PFSK-1 (cell line): ENCODE measurements around the gene EMC8.

ENCODE experiments used
- FOXP2 ChIP-seq: optimal IDR thresholded peaks from 2 replicates; pipeline ENCODE3; 2011; ENCODE audit warnings: borderline replicate concordance, control low read depth, inconsistent platforms; ENCODE audit not compliant: insufficient read depth; ENCODE audit errors: extremely low read length, extremely low read depth
- POLR2AphosphoS5 ChIP-seq: IDR thresholded peaks from 2 replicates; pipeline ENCODE4 v1.6.1; 2012; ENCODE audit warnings: low read depth, mild to moderate bottlenecking, control low read depth, low read length, moderate library complexity
- REST ChIP-seq, 2 experiments: IDR thresholded peaks; 2 replicates each; pipeline versions ENCODE4 v1.6.1 to v1.8.0; 2011 to 2012; ENCODE audit warnings: low read depth in 2 of 2, low read length in 2 of 2, control low read depth in 1 of 2, inconsistent platforms in 1 of 2, mild to moderate bottlenecking in 1 of 2, moderate library complexity in 1 of 2; ENCODE audit not compliant: insufficient read depth in 1 of 2
- SIN3A ChIP-seq: IDR thresholded peaks from 2 replicates; pipeline ENCODE4 v1.6.1; 2012; ENCODE audit warnings: mild to moderate bottlenecking, low read length, moderate library complexity, borderline replicate concordance; ENCODE audit not compliant: insufficient read depth
- TAF1 ChIP-seq: IDR thresholded peaks from 2 replicates; pipeline ENCODE4 v1.6.1; 2012; ENCODE audit warnings: low read length, control low read depth, borderline replicate concordance; ENCODE audit not compliant: insufficient read depth

Gene EMC8

DNA sequence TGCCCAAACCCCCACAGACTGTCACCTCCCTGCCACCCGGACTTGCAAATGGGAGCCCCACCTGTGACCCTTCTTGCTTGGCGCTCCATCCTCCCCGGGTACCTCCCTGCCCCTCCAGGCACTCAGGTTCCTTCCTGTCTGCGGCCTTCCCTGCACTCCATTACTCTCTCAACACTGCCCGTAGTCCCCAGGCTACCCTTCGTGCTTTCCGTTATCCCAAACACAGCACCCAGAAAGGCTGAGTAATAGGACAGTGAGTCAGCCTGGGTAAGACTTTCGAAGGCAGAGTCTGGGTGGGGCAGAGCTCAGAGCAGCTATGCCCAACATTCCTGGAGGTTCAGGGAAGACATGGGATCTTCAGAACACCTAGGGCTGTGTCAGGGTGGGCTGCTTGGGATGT is 31.8 kb downstream of the EMC8 start:
- TF ChIP-seq POLR2AphosphoS5 (no peak), FOXP2 (no peak), SIN3A (no peak)

- no peak for TF ChIP-seq FOXP2
- no peak for TF ChIP-seq TAF1
- no peak for TF ChIP-seq POLR2AphosphoS5
- no peak for TF ChIP-seq SIN3A
- TF ChIP-seq REST (IDR thresholded peaks at IDR 0.05; ENCODE audit: insufficient read depth in 1 of 2, low read depth in 2 of 2, low read length in 2 of 2): no peak
Observed at GRCh38 chr16:85765767-85766166, 33.6 kb downstream of the EMC8 start.

DNA sequence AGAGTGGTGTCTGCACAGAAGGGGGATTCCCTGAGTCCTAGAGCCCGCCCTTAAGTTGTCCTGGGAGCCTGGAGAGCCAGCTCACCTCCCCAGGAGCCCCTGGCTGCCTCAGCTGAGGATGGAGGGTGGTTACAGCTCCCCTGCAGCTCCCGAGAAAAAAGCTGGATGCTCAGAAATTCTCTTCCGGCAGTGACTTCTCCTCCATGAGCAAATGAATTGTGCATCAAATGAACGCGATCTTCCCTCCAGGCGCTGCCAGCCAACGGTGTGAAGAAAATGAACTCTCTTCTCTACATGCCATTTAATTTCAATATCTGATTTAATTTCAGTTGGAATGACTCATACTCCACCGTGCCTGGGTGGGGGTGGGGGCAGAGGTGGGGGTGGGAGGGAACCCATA is 34.1 kb downstream of the EMC8 start:
- TF ChIP-seq TAF1: no peak
- TF ChIP-seq REST (IDR thresholded peaks at IDR 0.05; ENCODE audit: insufficient read depth in 1 of 2, low read depth in 2 of 2, low read length in 2 of 2): no peak
- no peak for TF ChIP-seq FOXP2
- TF ChIP-seq SIN3A: no peak
- TF ChIP-seq POLR2AphosphoS5: no peak

DNA sequence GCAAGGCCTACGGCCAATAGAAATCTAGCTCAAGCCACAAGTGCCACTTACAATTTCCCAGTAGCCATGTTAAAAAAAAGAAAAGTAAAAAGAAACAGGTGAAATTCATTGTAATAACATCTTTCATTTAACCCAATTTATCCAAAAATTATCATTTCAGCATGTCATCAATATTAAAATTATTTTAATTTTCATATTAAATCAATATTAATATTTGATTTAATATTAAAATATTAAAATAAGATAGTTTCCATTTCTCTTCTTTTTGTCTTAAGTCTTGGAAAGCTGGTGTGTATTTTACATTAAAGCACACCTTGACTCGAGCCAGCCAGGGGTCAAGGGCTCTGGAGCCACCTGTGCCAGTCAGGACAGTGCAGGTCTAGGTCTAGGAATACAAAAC is 35.7 kb downstream of the EMC8 start:
- no peak for TF ChIP-seq REST (IDR thresholded peaks at IDR 0.05; ENCODE audit: insufficient read depth in 1 of 2, low read depth in 2 of 2, low read length in 2 of 2)
- no peak for TF ChIP-seq SIN3A
- no peak for TF ChIP-seq TAF1
- TF ChIP-seq POLR2AphosphoS5: no peak
- no peak for TF ChIP-seq FOXP2

GRCh38 chr16:85762970-85763369 is 36.4 kb downstream of the EMC8 start:
- no peak for TF ChIP-seq SIN3A
- TF ChIP-seq REST (IDR thresholded peaks at IDR 0.05; ENCODE audit: insufficient read depth in 1 of 2, low read depth in 2 of 2, low read length in 2 of 2): no peak
- no peak for TF ChIP-seq POLR2AphosphoS5
- TF ChIP-seq FOXP2: no peak
- TF ChIP-seq TAF1: no peak
